Glutamatergic neuron (in vitro differentiated cells): ENCODE data around the gene FAM118B. TPM values are rescaled to one million over a fixed set of nuclear protein-coding genes. Genes with fewer than 3 reads are reported as not detected.

Source experiments
- DNase-seq: peaks from one replicate; pipeline ENCODE4 v3.0.0; 2022
- H3K27ac Mint-ChIP-seq: one replicate; pipeline ENCODE4 v1.8.0; 2020; ENCODE audit warnings: mild to moderate bottlenecking, mixed read lengths, inconsistent platforms; ENCODE audit not compliant: unreplicated experiment
- H3K27me3 Mint-ChIP-seq: one replicate; pipeline ENCODE4 v1.8.0; 2020; ENCODE audit warnings: mild to moderate bottlenecking, moderate library complexity, mixed read lengths, inconsistent platforms; ENCODE audit not compliant: unreplicated experiment
- H3K36me3 Mint-ChIP-seq: one replicate; pipeline ENCODE4 v1.8.0; 2020; ENCODE audit warnings: mild to moderate bottlenecking, mixed read lengths, inconsistent platforms; ENCODE audit not compliant: unreplicated experiment
- H3K4me1 Mint-ChIP-seq: one replicate; pipeline ENCODE4 v1.8.0; 2020; ENCODE audit warnings: mild to moderate bottlenecking, low read depth, mixed read lengths, inconsistent platforms; ENCODE audit not compliant: unreplicated experiment
- H3K4me3 Mint-ChIP-seq: one replicate; pipeline ENCODE4 v1.8.0; 2020; ENCODE audit warnings: mild to moderate bottlenecking, mixed read lengths, inconsistent platforms; ENCODE audit not compliant: unreplicated experiment
- H3K9me3 Mint-ChIP-seq: one replicate; pipeline ENCODE4 v1.8.0; 2020; ENCODE audit warnings: mild to moderate bottlenecking, moderate library complexity, mixed read lengths, inconsistent platforms; ENCODE audit not compliant: unreplicated experiment
- total RNA-seq: library from RNA; stranded (reverse); fragmentation: NEBNext Ultra II Directional; extraction: Animal tissue kit (Norgen Biotek cat#: 25700); gene quantifications from one replicate; pipeline ENCODE4 v1.2.1, GENCODE V29; 2021; ENCODE audit not compliant: unreplicated experiment
- TF ChIP-seq, protein P1 (sequence below): fragments of 200-600 bp; sonication (generic); IDR thresholded peaks from one replicate; pipeline ENCODE4 v1.5.0; 2021; ENCODE audit not compliant: partially characterized antibody, unreplicated experiment

The FAM118B gene
- total RNA-seq, 1 donor from 2014 or later, result 33.0 TPM

DNA sequence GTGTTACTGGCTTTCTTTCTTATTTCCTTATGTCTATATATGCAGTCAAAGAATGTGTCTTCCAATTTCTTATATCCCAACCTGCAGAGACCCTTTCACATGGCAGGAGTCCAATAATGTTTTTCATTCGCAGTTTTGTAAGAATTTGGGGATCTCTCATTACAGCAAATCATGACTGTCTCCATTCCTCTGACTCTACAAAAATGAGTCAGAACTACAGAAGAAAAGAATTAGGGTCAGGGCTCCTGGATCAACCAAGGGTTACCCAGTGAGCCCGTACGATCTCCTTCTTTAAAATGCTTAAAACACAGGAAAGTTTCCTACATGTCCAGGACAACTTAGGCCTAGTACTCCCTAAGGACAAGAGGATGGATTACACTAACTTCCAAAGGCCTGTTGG, 42.3 kb upstream of the FAM118B start:
- Mint-ChIP-seq H3K27ac (no peak overlapping the region), H3K9me3 (peaks cover 4% of the 10 kb centered on the region), H3K4me3 (no peak overlapping the region), H3K4me1 (peaks cover 4% of the 10 kb centered on the region), H3K27me3 (peaks cover 2% of the 10 kb centered on the region), H3K36me3 (no peaks in the 10 kb centered on the region)
- TF ChIP-seq, protein P1, sequence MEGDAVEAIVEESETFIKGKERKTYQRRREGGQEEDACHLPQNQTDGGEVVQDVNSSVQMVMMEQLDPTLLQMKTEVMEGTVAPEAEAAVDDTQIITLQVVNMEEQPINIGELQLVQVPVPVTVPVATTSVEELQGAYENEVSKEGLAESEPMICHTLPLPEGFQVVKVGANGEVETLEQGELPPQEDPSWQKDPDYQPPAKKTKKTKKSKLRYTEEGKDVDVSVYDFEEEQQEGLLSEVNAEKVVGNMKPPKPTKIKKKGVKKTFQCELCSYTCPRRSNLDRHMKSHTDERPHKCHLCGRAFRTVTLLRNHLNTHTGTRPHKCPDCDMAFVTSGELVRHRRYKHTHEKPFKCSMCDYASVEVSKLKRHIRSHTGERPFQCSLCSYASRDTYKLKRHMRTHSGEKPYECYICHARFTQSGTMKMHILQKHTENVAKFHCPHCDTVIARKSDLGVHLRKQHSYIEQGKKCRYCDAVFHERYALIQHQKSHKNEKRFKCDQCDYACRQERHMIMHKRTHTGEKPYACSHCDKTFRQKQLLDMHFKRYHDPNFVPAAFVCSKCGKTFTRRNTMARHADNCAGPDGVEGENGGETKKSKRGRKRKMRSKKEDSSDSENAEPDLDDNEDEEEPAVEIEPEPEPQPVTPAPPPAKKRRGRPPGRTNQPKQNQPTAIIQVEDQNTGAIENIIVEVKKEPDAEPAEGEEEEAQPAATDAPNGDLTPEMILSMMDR, result no peak
- no peak for DNase-seq

DNA sequence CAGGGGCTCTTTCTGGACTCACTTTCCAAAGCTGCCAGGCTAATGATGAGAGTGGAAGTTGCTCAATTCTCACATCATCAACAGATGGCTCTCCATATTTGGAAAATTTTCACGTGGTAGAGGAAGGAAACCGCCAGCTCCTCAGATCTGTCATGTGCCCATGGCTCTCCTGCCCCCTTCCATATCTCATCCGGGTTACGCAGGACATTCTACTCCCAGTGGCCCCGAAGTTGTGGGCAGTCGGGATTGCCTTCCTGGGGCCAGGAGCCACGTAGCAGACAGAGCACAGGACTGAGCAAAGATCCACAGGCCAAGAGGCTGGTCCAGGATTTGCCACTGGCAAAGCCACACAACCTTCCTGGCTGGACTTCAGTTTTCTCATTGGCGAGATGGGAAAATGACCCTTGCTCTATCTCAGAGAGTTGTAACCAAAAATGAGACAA, 39.0 kb upstream of the FAM118B start:
- peaks cover 3% of the 10 kb centered on the region for H3K9me3 Mint-ChIP-seq
- H3K4me1 Mint-ChIP-seq, result no peaks in the 10 kb centered on the region
- H3K36me3 Mint-ChIP-seq, result no peaks in the 10 kb centered on the region
- DNase-seq, result no peak
- no peak overlapping the region for H3K27ac Mint-ChIP-seq
- H3K4me3 Mint-ChIP-seq, result no peak overlapping the region
- TF ChIP-seq, protein P1, result no peak
- H3K27me3 Mint-ChIP-seq, result no peaks in the 10 kb centered on the region

DNA sequence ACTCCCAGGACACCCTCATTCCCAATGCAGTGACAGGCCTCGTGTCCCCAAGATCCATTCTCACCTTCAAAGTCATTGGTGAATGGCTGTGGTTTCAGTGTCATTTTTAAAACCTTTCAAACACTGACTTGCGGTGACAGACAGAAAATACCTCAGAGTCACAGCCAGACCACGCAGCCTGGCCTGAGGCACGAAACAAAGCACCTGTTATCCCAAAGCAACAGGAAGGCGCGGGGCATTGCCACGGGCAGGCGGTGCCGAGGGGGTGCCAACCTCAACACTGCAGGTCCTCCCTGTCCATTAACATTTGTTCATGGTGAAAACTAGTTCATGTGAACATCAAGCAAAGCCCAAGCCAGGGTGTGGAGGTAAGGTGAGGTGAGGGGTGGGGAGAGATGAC, 38.3 kb upstream of the FAM118B start:
- H3K27ac Mint-ChIP-seq, result no peak overlapping the region
- no peaks in the 10 kb centered on the region for H3K4me1 Mint-ChIP-seq
- no peaks in the 10 kb centered on the region for H3K27me3 Mint-ChIP-seq
- no peaks in the 10 kb centered on the region for H3K36me3 Mint-ChIP-seq
- peaks cover 3% of the 10 kb centered on the region for H3K9me3 Mint-ChIP-seq
- TF ChIP-seq, protein P1, result no peak
- no peak for DNase-seq
- no peak overlapping the region for H3K4me3 Mint-ChIP-seq

- H3K4me3 Mint-ChIP-seq, result no peak overlapping the region
- peaks cover 2% of the 10 kb centered on the region for H3K9me3 Mint-ChIP-seq
- TF ChIP-seq, protein P1, result no peak
- H3K36me3 Mint-ChIP-seq, result no peaks in the 10 kb centered on the region
- H3K27me3 Mint-ChIP-seq, result no peaks in the 10 kb centered on the region
- H3K27ac Mint-ChIP-seq, result no peak overlapping the region
- DNase-seq, result no peak
- H3K4me1 Mint-ChIP-seq, result no peaks in the 10 kb centered on the region
These were observed 36.8 kb upstream of the FAM118B start for GRCh38 chr11:126174816-126175215.

DNA sequence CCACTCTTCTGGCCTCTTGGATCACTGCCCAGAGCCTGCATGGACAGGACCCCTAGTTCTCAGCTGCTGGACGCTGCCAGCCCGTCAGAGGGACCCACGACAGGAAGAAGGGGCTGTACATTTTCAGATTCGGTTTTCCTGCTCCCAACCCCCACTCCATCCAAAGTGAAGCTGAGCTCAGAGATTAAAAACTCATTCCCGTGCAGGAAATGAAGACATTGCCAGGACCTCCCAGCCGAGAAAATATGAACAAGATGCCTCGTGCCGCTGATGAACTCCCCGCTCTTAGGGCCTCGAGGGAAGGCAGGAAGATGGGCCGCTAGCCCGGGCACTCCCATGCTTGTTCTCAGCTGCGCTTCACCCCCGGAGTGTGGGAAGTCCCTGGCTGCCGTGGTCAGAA, 36.2 kb upstream of the FAM118B start:
- no peaks in the 10 kb centered on the region for H3K4me1 Mint-ChIP-seq
- H3K27ac Mint-ChIP-seq, result no peak overlapping the region
- no peak overlapping the region for H3K4me3 Mint-ChIP-seq

More for the DNA sequence above, 36.2 kb upstream of the FAM118B start:
- TF ChIP-seq, protein P1, result no peak
- no peak for DNase-seq
- Mint-ChIP-seq H3K36me3 (no peaks in the 10 kb centered on the region), H3K27me3 (no peaks in the 10 kb centered on the region), H3K9me3 (peaks cover 3% of the 10 kb centered on the region)
